Fibroblast of lung (primary cell): Measurements from ENCODE around the gene INHA. TPM values are rescaled to one million over a fixed set of nuclear protein-coding genes. Genes with fewer than 3 reads are reported as not detected.

Experiments
- DNase-seq, 2 donors: peaks; one replicate each; pipeline versions ENCODE4 v3.0.0 to v3.0.0-alpha.2; 2010; ENCODE audit warnings: low read depth in 2 of 2
- H2AFZ ChIP-seq: 2 replicates; pipeline ENCODE4 v1.5.1; 2012; ENCODE audit warnings: low read length, control low read depth, inconsistent platforms
- H3K27ac ChIP-seq: 2 replicates; pipeline ENCODE4 v1.5.1; 2011; ENCODE audit warnings: low read length, control low read depth; ENCODE audit not compliant: insufficient read depth
- H3K27me3 ChIP-seq: 2 replicates; pipeline ENCODE4 v1.5.1; 2011; ENCODE audit warnings: mild to moderate bottlenecking, low read length; ENCODE audit not compliant: control insufficient read depth, insufficient read depth
- H3K36me3 ChIP-seq: 2 replicates; pipeline ENCODE4 v1.5.1; 2011; ENCODE audit warnings: low read length; ENCODE audit not compliant: control insufficient read depth, insufficient read depth
- H3K4me1 ChIP-seq: 2 replicates; pipeline ENCODE4 v1.5.1; 2011; ENCODE audit warnings: low read length; ENCODE audit not compliant: control insufficient read depth, insufficient read depth; ENCODE audit errors: extremely low read depth
- H3K4me2 ChIP-seq: 2 replicates; pipeline ENCODE4 v1.5.1; 2011; ENCODE audit warnings: low read length, control low read depth; ENCODE audit not compliant: insufficient read depth; ENCODE audit errors: extremely low read depth
- H3K4me3 ChIP-seq, 4 experiments: fragments of 200-600 bp in 1 of 4; sonication (generic) in 1 of 4; replicated peaks in 1 of 4; 2 replicates each; pipeline ENCODE4 v1.5.1; 2011 to 2016; ENCODE audit warnings: low read length in 4 of 4, low read depth in 3 of 4, mild to moderate bottlenecking in 3 of 4, control low read depth in 2 of 4, inconsistent platforms in 1 of 4, mixed read lengths in 1 of 4; ENCODE audit not compliant: insufficient read depth in 1 of 4; ENCODE audit errors: control extremely low read depth in 1 of 4
- H3K79me2 ChIP-seq: 2 replicates; pipeline ENCODE4 v1.5.1; 2012; ENCODE audit warnings: mild to moderate bottlenecking, low read length, inconsistent platforms; ENCODE audit not compliant: control insufficient read depth, insufficient read depth
- H3K9ac ChIP-seq: 2 replicates; pipeline ENCODE4 v1.5.1; 2011; ENCODE audit warnings: mild to moderate bottlenecking, low read length, control low read depth; ENCODE audit not compliant: insufficient read depth
- H3K9me3 ChIP-seq: 2 replicates; pipeline ENCODE4 v1.5.1; 2012; ENCODE audit warnings: low read depth, low read length; ENCODE audit not compliant: control insufficient read depth, insufficient read depth
- H4K20me1 ChIP-seq: 2 replicates; pipeline ENCODE4 v1.5.1; 2011; ENCODE audit warnings: low read length; ENCODE audit not compliant: control insufficient read depth, insufficient read depth; ENCODE audit errors: extremely low read depth
- CTCF ChIP-seq, 2 donors: IDR thresholded peaks in 1 of 2; conservative IDR thresholded peaks in 1 of 2; 1 replicate in 1 of 2; 2 replicates in 1 of 2; pipeline ENCODE4 v1.5.1; 2011 to 2012; ENCODE audit warnings: low read length in 2 of 2, control low read depth in 1 of 2, inconsistent platforms in 1 of 2, low read depth in 1 of 2, mild to moderate bottlenecking in 1 of 2
- EZH2 ChIP-seq: IDR thresholded peaks from 2 replicates; pipeline ENCODE4 v1.5.1; 2012; ENCODE audit warnings: low read length, control low read depth, mild to moderate bottlenecking; ENCODE audit errors: missing control alignments
- polyA plus RNA-seq, 2 donors: library from polyadenylated mRNA; depleted of rRNA in 1 of 2; stranded (reverse) in 1 of 2; unstranded in 1 of 2; fragments of >200 nt; gene quantifications; 2 replicates each; pipeline ENCODE4 v1.2.1, GENCODE V29; 2011 to 2012; ENCODE audit warnings: missing spikeins in 1 of 2
- total RNA-seq: library from RNA; depleted of rRNA; stranded (reverse); fragments of >200 nt; gene quantifications from 2 replicates; pipeline ENCODE4 v1.2.1, GENCODE V29; 2014

Gene INHA
- total and polyA plus RNA-seq, 2 donors (not counting 1 experiment from before 2014, with no cell fraction given) = 0.15 to 0.50 TPM

- H3K27ac ChIP-seq = no peak overlapping the region
Observed at GRCh38 chr2:219561179-219562048, 10.7 kb upstream of the INHA start.

GRCh38 chr2:219562049-219563020 is 9.8 kb upstream of the INHA start:
- Histone ChIP-seq H3K36me3 (no peaks in the 10 kb centered on the region), H4K20me1 (no peaks in the 10 kb centered on the region), H3K79me2 (no peaks in the 10 kb centered on the region), H3K27me3 (no peaks in the 10 kb centered on the region), H3K9me3 (no peaks in the 10 kb centered on the region), H3K4me3 (no peak overlapping the region), H2AFZ (no peak overlapping the region), H3K4me2 (no peak overlapping the region), H3K27ac (no peak overlapping the region), H3K4me1 (no peaks in the 10 kb centered on the region), H3K9ac (no peak overlapping the region)
- no peak for DNase-seq
- TF ChIP-seq CTCF (conservative IDR thresholded peaks at IDR 0.05 in 1 of 2, IDR thresholded peaks at IDR 0.05 in 1 of 2; ENCODE audit: low read depth in 1 of 2, low read length in 2 of 2) (no peak), EZH2 (no peak)

More at GRCh38 chr2:219561179-219562048, 10.7 kb upstream of the INHA start:
- Histone ChIP-seq H3K9me3 (no peaks in the 10 kb centered on the region), H4K20me1 (no peaks in the 10 kb centered on the region), H3K9ac (no peak overlapping the region), H3K4me1 (no peaks in the 10 kb centered on the region), H3K36me3 (no peaks in the 10 kb centered on the region), H3K79me2 (no peaks in the 10 kb centered on the region), H3K4me3 (no peak overlapping the region), H3K4me2 (no peak overlapping the region), H2AFZ (no peak overlapping the region), H3K27me3 (no peaks in the 10 kb centered on the region)
- TF ChIP-seq EZH2 (no peak), CTCF (conservative IDR thresholded peaks at IDR 0.05 in 1 of 2, IDR thresholded peaks at IDR 0.05 in 1 of 2; ENCODE audit: low read depth in 1 of 2, low read length in 2 of 2) (no peak)
- no peak for DNase-seq
